CD4-positive, alpha-beta T cell treated with Interleukin-6 for 4 hours (primary cell): ENCODE data around the gene OR2V2.
A peak's percentile ranks its signal among the peaks of the same experiment; 100 is the strongest.

ENCODE experiments used
- DNase-seq: peaks from one replicate; pipeline ENCODE4 v3.0.0-alpha.2; 2020; ENCODE audit warnings: mixed read lengths

Gene OR2V2

GRCh38 chr5:181145133-181145532, 2.3 kb upstream of the OR2V2 start:
- no peak for DNase-seq

GRCh38 chr5:181149355-181149754, 2.0 kb downstream of the OR2V2 start:
- DNase-seq: no peak

- DNase-seq: no peak
Observed at GRCh38 chr5:181149806-181150733, 2.7 kb downstream of the OR2V2 start.

- DNase-seq: no peak
Observed at GRCh38 chr5:181151146-181151545, 3.8 kb downstream of the OR2V2 start.

GRCh38 chr5:181152406-181152805, 5.0 kb downstream of the OR2V2 start:
- DNase-seq: no peak

- no peak for DNase-seq
Observed at GRCh38 chr5:181153814-181154213, 6.4 kb downstream of the OR2V2 start.

- DNase-seq: no peak
Observed at GRCh38 chr5:181156758-181157157, 9.4 kb downstream of the OR2V2 start.

GRCh38 chr5:181158869-181159268, 11.5 kb downstream of the OR2V2 start:
- no peak for DNase-seq

- peak; percentile 90 for DNase-seq
Observed at GRCh38 chr5:181159286-181160151, 12.1 kb downstream of the OR2V2 start.

GRCh38 chr5:181160152-181160754, 12.9 kb downstream of the OR2V2 start:
- peak; percentile 38 for DNase-seq

GRCh38 chr5:181160755-181161533, 13.6 kb downstream of the OR2V2 start:
- DNase-seq: peak; percentile 22

- DNase-seq: no peak
Observed at GRCh38 chr5:181161534-181162175, 14.3 kb downstream of the OR2V2 start.

GRCh38 chr5:181163487-181164075, 16.2 kb downstream of the OR2V2 start:
- DNase-seq: no peak

GRCh38 chr5:181164076-181164952, 16.9 kb downstream of the OR2V2 start:
- no peak for DNase-seq

- DNase-seq: no peak
Observed at GRCh38 chr5:181166812-181167733, 19.7 kb downstream of the OR2V2 start.

GRCh38 chr5:181167814-181168488, 20.6 kb downstream of the OR2V2 start:
- peak; percentile 37 for DNase-seq

GRCh38 chr5:181168595-181169118, 21.3 kb downstream of the OR2V2 start:
- DNase-seq: no peak

GRCh38 chr5:181169459-181170236, 22.3 kb downstream of the OR2V2 start:
- peak; percentile 11 for DNase-seq
